Loucy (cell line): ENCODE results near the gene MAML3.

ENCODE experiments used
- EZH2phosphoT487 ChIP-seq: fragments of 200-600 bp; IDR thresholded peaks from 2 replicates; pipeline ENCODE4 v1.6.1; 2018; ENCODE audit warnings: antibody characterized with exemption, mild to moderate bottlenecking, moderate library complexity, borderline replicate concordance
- TF ChIP-seq, protein P1 (sequence below): fragments of 200-600 bp; sonication (generic); conservative IDR thresholded peaks from 2 replicates; pipeline ENCODE4 v1.5.1; 2014; ENCODE audit warnings: mild to moderate bottlenecking, antibody characterized with exemption, low read length

DNA sequence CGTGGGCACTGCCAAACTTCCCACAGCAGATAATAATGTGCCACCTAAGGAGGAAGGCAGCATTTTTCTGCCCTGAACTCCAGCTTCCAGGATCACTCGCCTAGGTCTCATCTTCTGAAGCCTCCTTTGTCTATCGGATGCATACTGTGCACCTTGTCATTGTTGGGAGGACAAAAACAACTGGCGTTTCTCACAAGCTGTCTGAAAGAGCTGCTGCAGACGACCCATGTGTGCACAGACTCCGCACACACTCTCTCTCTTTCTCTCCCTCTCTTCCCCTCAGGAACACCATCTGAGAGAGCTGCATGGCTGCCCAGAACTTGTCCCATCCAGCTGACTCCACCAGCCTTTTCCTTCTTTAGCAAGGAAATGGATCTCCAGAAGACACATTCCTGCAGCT, 83.0 kb downstream of the MAML3 start:
- TF ChIP-seq, protein P1, sequence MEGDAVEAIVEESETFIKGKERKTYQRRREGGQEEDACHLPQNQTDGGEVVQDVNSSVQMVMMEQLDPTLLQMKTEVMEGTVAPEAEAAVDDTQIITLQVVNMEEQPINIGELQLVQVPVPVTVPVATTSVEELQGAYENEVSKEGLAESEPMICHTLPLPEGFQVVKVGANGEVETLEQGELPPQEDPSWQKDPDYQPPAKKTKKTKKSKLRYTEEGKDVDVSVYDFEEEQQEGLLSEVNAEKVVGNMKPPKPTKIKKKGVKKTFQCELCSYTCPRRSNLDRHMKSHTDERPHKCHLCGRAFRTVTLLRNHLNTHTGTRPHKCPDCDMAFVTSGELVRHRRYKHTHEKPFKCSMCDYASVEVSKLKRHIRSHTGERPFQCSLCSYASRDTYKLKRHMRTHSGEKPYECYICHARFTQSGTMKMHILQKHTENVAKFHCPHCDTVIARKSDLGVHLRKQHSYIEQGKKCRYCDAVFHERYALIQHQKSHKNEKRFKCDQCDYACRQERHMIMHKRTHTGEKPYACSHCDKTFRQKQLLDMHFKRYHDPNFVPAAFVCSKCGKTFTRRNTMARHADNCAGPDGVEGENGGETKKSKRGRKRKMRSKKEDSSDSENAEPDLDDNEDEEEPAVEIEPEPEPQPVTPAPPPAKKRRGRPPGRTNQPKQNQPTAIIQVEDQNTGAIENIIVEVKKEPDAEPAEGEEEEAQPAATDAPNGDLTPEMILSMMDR = no peak
- no peak for TF ChIP-seq EZH2phosphoT487
